Skeletal muscle tissue (tissue), 4 donors: ENCODE measurements around the gene RTP4. TPM values are rescaled to one million over a fixed set of nuclear protein-coding genes. Genes with fewer than 3 reads are reported as not detected.

Source experiments
- H3K27ac ChIP-seq: one replicate; pipeline ENCODE4 v1.7.0; 2013; ENCODE audit warnings: mild to moderate bottlenecking, low read depth, low read length, inconsistent platforms
- H3K27me3 ChIP-seq, 3 donors: one replicate each; pipeline ENCODE4 v1.7.0; 2013; ENCODE audit warnings: low read length in 3 of 3; ENCODE audit not compliant: control insufficient read depth in 3 of 3, insufficient read depth in 3 of 3
- H3K36me3 ChIP-seq, 3 donors: one replicate each; pipeline ENCODE4 v1.7.0; 2013; ENCODE audit warnings: low read length in 3 of 3; ENCODE audit not compliant: control insufficient read depth in 3 of 3, insufficient read depth in 3 of 3
- H3K4me1 ChIP-seq, 3 donors: one replicate each; pipeline ENCODE4 v1.7.0; 2013; ENCODE audit warnings: low read length in 3 of 3, mild to moderate bottlenecking in 3 of 3; ENCODE audit not compliant: control insufficient read depth in 3 of 3, insufficient read depth in 3 of 3
- H3K4me3 ChIP-seq, 3 donors: one replicate each; pipeline ENCODE4 v1.7.0; 2013; ENCODE audit warnings: low read length in 3 of 3
- H3K9ac ChIP-seq, 3 donors: one replicate each; pipeline ENCODE4 v1.7.0; 2013; ENCODE audit warnings: low read length in 3 of 3, mild to moderate bottlenecking in 3 of 3, moderate library complexity in 2 of 3, low read depth in 1 of 3
- H3K9me3 ChIP-seq, 3 donors: one replicate each; pipeline ENCODE4 v1.7.0; 2013; ENCODE audit warnings: low read length in 3 of 3; ENCODE audit not compliant: control insufficient read depth in 3 of 3
- total RNA-seq: library from RNA; depleted of rRNA; stranded (reverse); fragments of >200 nt; gene quantifications from one replicate; pipeline ENCODE4 v1.2.3, GENCODE V29; 2014
- donor health status: Osteomylitis.

RTP4 gene
- total RNA-seq, 1 donor from 2014 or later, result 1.0 TPM

DNA sequence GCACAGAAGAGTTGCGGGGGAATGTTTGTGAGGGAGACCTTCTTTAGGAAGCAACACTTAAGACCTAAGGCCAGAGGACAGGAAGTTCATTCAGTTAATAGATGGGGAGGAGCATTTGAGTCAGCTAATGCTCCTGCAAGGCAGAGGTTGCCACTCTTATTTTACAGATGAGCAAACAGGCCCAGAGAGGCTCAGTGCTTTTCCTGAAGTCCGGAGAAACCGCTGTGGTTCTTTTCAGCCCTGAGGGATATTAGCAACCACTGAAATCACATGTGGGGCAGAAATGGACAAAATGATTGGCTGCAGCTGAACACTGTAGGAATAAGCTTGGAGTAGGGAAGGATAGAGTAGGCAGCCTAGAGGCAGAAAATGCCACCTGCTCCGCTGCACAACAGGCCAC, 33.3 kb upstream of the RTP4 start:
- no peak overlapping the region for H3K27ac ChIP-seq
- no peak overlapping the region for H3K4me3 ChIP-seq
- H3K9ac ChIP-seq, result no peak overlapping the region
- peaks cover 4 to 5% (median 4%) of the 10 kb centered on the region in 3 donors for H3K27me3 ChIP-seq
- no peaks in the 10 kb centered on the region for H3K9me3 ChIP-seq
- no peaks in the 10 kb centered on the region for H3K4me1 ChIP-seq
- H3K36me3 ChIP-seq, result no peaks in the 10 kb centered on the region

DNA sequence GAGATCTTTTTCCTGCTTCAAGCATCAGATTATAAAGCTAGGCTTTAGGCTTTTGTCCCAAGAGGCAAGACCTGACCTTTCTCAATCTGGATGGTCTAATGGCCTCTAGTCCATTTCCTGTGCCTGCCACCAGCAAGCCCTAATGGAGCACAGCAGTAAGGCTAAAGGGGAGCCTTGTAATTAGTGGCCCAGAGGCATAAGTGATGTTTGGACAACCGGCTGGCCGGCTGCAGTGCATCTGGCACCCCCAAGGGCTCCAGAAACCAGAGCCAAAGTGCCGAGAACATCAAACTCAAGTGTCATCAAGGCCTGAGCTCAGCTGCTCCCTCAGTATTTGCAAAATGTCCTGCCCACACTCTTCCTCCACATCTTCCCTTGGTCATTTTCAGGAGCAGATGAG, 31.9 kb upstream of the RTP4 start:
- Histone ChIP-seq H3K27me3 (peaks cover 4 to 5% (median 4%) of the 10 kb centered on the region in 3 donors), H3K27ac (no peak overlapping the region), H3K4me3 (no peak overlapping the region), H3K4me1 (no peaks in the 10 kb centered on the region), H3K9me3 (no peaks in the 10 kb centered on the region), H3K9ac (no peak overlapping the region), H3K36me3 (no peaks in the 10 kb centered on the region)

DNA sequence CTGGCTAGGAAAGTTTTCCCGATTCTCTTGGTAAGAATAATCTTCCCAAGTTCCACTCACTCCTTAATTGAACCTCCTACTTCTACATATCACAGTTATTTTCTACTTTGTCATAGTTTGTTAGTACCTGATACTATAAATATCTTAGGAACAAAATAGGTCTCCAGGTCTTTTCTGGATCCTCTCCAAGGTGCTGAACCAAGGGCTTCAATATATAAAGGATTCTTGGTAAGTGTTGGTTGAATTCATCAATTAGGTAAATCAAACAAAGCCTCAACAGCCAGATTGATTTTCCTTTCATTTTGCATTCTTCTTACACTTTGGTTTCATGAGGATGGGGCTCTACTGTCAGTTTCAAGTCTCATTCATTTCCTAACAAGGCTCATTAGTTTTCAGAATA, 27.6 kb upstream of the RTP4 start:
- H3K4me3 ChIP-seq, result no peak overlapping the region
- H3K9me3 ChIP-seq, result no peaks in the 10 kb centered on the region
- peaks cover 4 to 5% (median 4%) of the 10 kb centered on the region in 3 donors for H3K27me3 ChIP-seq
- H3K36me3 ChIP-seq, result no peaks in the 10 kb centered on the region
- H3K4me1 ChIP-seq, result no peaks in the 10 kb centered on the region
- H3K9ac ChIP-seq, result no peak overlapping the region
- no peak overlapping the region for H3K27ac ChIP-seq

DNA sequence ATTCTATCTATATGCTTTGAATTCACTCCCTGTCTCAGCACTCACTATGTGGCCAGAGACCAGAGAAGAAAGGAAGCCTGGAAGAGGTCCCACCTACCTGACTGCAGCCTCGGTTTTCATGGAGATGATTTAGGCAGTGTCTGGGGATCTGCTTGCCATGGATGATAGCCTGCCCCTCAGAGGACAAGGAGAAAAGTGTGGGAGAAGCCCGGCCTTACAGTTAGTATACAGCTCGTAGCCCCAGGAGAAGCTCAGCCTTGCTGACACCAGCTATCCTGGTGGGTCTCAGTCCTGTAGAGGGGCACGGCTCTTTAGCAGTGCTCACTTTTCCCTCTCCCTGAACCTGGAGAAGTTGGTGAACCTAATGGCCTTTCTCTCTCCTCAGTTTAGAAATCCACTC, 25.9 kb upstream of the RTP4 start:
- peaks cover 4 to 5% (median 4%) of the 10 kb centered on the region in 3 donors for H3K27me3 ChIP-seq
- H3K4me3 ChIP-seq, result no peak overlapping the region
- H3K9ac ChIP-seq, result no peak overlapping the region
- H3K4me1 ChIP-seq, result no peaks in the 10 kb centered on the region
- no peaks in the 10 kb centered on the region for H3K9me3 ChIP-seq
- no peaks in the 10 kb centered on the region for H3K36me3 ChIP-seq
- H3K27ac ChIP-seq, result no peak overlapping the region

DNA sequence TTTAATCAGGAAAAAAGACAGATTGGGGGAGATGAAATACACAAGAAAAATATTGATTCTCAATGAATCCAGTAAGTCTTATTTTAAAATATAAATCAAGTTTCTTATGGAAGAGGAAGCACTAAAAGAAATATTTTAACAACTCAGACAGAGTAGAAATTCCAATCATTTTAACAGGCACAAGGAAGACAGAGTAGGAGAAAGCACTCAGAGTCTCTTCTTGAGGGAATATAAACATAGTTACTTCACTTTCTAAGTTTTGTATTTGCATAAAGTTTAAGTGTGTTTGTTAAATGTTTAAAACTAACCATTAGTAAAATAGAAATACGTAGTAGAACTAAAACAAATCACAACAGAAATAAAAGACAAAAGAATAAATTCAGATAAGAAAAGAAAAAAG, 24.5 kb upstream of the RTP4 start:
- no peak overlapping the region for H3K9ac ChIP-seq
- peaks cover 0 to 1% (median 1%) of the 10 kb centered on the region in 3 donors for H3K27me3 ChIP-seq
- H3K4me1 ChIP-seq, result no peaks in the 10 kb centered on the region
- no peak overlapping the region for H3K27ac ChIP-seq
- no peak overlapping the region for H3K4me3 ChIP-seq
- H3K9me3 ChIP-seq, result no peaks in the 10 kb centered on the region
- H3K36me3 ChIP-seq, result no peaks in the 10 kb centered on the region

DNA sequence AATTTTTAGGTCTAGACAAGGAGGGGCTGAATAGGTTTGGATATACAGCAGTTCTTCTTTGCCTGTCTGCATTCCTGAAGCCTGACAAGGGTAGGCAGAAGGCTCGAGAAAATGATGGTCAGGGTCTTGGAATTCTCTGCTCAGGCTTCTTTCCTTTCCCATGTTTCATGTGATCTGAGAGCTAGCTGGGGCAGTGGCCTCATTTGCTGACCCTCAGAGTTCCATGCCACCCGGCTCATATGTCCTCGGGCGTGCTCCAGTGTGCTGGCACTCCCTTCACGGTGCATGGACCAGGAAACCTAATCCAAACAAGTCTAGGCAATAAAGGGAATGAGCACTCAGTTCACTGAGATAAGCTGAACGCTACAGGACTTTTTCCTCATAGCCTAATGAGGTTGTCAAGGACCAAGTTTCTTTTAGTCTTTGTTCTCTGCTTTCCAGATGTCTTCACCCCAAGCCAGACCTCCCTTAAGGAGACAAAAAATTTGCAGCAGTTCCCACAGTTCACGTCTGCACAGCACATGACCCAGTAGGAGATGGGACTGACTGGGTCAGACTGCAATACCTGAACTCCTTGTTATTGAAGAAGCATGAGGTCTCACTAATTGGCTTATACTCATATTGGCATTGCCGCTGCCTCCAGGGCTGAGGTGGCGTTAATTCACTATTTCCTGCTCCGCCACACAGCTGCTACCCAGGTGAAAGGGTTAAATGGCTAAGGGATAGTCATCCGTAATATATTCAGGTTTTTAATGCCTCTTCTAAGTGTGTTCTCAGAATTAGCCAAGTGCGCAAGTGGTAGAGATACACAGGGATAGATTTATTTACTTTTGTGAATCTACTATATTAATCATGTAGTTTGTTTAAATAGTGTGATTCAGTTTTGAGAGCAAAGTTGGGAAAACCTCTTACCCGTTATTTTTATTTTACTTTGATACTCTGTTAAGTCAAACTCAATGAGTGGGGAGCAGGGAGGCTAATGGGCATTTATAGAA, 15.3 kb upstream of the RTP4 start:
- H3K4me1 ChIP-seq, result peaks cover 5% of the 10 kb centered on the region in 3 donors
- no peak overlapping the region for H3K27ac ChIP-seq
- no peaks in the 10 kb centered on the region for H3K9me3 ChIP-seq
- no peak overlapping the region for H3K4me3 ChIP-seq
- H3K9ac ChIP-seq, result no peak overlapping the region
- H3K27me3 ChIP-seq, result no peaks in the 10 kb centered on the region
- no peaks in the 10 kb centered on the region for H3K36me3 ChIP-seq

DNA sequence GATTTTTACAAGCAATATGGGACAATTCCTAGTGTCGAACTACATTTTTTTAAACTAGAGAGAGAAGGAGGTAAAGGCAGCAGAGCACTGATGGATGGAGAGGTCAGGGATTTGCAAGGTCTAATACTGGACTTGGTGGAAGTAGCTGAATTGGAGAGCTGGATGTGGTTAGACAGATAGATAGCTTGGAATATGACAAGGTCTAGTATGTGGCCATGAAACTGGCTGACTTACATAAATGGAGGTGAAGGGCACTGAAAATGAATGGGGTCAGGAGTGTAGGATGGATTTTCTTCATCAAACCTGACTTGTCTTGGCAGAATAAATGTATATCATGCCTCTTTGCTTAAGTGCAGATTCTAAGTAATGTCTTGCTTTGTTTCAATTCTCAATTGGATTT, 10.1 kb upstream of the RTP4 start:
- no peaks in the 10 kb centered on the region for H3K27me3 ChIP-seq
- peaks cover under 1 to 5% (median under 1%) of the 10 kb centered on the region in 3 donors for H3K4me1 ChIP-seq
- no peak overlapping the region for H3K27ac ChIP-seq
- H3K4me3 ChIP-seq, result no peak overlapping the region
- H3K36me3 ChIP-seq, result no peaks in the 10 kb centered on the region
- no peak overlapping the region for H3K9ac ChIP-seq
- no peaks in the 10 kb centered on the region for H3K9me3 ChIP-seq

DNA sequence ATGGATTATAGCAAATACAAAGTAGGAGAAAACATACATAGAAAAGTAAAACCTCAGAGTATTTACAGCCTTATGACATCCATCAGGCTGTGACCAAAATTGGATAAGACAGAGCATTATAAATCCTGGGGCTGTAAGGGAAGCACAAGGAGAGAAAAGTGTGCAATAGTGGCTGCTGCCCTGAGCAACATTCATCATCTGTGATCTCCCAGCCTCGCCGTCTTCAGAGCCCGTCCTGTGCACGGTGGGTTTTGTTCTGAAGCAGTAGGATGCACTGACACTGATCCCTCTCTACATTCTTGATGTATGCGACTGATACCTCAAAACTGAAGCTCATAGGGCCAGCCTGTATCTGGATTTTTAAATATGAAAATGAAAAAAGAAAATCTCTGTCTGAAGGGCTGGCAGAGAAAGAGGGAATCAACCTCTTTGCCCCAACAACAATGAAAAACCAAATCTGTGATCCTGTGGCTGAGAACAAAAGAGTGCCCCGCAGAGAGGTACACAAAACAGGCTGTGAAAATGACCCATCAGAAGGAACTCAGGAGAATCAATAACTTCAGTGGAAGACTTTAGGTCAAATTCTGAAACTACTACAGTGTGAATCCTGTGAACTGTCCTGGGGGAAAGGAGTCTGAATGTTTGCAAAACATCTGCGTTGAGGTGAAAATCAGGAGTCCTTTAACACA, 8.2 kb upstream of the RTP4 start:
- Histone ChIP-seq H3K9me3 (no peaks in the 10 kb centered on the region), H3K9ac (no peak overlapping the region), H3K4me3 (no peak overlapping the region), H3K4me1 (peaks cover 0 to 4% (median 0%) of the 10 kb centered on the region in 3 donors), H3K27ac (no peak overlapping the region), H3K27me3 (no peaks in the 10 kb centered on the region), H3K36me3 (no peaks in the 10 kb centered on the region)

DNA sequence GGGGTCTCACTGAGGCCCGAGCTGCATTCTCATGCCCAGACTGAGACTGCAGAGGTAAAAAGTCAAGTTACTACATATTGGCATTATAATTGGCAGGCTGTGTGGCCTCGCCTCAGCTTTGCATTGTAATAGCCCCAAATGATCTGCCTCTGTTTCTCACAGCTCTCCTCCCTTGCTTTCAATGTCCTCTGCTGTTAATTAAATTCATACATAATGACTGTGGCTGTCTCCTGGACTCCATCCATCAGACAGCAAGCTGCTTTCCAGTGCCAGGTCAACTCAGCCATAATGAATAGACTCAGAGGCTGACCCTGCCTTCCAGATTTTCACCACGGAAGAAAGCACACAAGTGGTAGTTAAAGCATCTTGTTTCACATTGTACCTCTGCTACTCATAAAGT, 7.6 kb upstream of the RTP4 start:
- no peaks in the 10 kb centered on the region for H3K27me3 ChIP-seq
- H3K9ac ChIP-seq, result no peak overlapping the region
- no peaks in the 10 kb centered on the region for H3K36me3 ChIP-seq
- H3K9me3 ChIP-seq, result no peaks in the 10 kb centered on the region
- H3K4me1 ChIP-seq, result peaks cover 0 to 4% (median 0%) of the 10 kb centered on the region in 3 donors
- no peak overlapping the region for H3K27ac ChIP-seq
- H3K4me3 ChIP-seq, result no peak overlapping the region

DNA sequence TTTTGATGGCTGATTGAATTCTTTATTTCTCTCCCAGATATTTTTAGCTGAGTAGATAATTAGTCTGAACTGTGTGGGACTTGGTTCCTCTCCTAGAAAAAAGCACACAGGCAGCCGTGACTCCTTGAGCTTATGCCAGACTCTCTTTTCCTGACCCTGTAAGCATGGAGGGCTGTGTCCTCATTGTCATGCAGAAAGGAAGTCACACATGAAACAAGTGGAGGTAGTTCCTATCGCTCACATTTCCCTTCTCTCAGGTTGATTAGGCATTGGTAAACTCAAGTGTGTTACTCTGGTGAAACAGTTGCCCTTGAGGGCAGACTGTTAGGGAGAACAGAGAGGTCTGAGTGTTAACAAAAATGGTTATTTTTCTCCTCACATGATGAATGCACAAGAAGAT, 6.3 kb upstream of the RTP4 start:
- H3K4me3 ChIP-seq, result no peak overlapping the region
- no peaks in the 10 kb centered on the region for H3K36me3 ChIP-seq
- no peak overlapping the region for H3K27ac ChIP-seq

More for the DNA sequence above, 6.3 kb upstream of the RTP4 start:
- Histone ChIP-seq H3K9ac (no peak overlapping the region), H3K9me3 (peaks cover 0 to 2% (median 0%) of the 10 kb centered on the region in 3 donors), H3K4me1 (peaks cover 0 to 4% (median 0%) of the 10 kb centered on the region in 3 donors), H3K27me3 (no peaks in the 10 kb centered on the region)
